ENCODE measurements around the gene PPP2R2C.

DNA sequence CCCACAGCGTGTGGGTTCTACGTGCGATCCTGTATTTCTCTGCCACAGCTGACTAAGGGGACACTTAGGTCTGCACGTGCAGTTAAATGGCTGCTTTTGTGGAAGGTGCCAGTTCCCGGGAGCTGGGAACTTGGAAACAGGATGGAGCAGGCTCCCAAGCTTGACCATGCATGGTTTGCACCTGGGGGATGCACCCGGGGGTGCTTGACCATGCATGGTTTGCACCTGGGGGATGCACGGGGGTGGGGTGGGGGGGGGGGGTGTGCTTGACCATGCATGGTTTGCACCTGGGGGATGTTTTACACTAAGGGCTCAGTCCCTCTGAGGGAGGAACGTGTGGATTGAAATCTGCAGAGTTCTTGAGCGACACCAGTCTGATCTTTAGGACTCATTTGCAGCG, 197.1 kb downstream of the PPP2R2C start:
- TF ChIP-seq SUZ12 (IDR thresholded peaks at IDR 0.05; ENCODE audit: extremely low read depth, insufficient read depth, insufficient read length) (no peak), YY1 (IDR thresholded peaks at IDR 0.05; ENCODE audit: insufficient read depth, insufficient read length) (no peak), ZNF274 (IDR thresholded peaks at IDR 0.05; ENCODE audit: low read depth, low read length) (no peak)

All from NT2/D1 (cell line).